Measurements from ENCODE around the gene RPS19BP1.
"Not testable (repeated sequence)": the region's sequence is repeated elsewhere in the genome, so short reads cannot be mapped to it uniquely, and the experiment has no call there.

The RPS19BP1 gene

DNA sequence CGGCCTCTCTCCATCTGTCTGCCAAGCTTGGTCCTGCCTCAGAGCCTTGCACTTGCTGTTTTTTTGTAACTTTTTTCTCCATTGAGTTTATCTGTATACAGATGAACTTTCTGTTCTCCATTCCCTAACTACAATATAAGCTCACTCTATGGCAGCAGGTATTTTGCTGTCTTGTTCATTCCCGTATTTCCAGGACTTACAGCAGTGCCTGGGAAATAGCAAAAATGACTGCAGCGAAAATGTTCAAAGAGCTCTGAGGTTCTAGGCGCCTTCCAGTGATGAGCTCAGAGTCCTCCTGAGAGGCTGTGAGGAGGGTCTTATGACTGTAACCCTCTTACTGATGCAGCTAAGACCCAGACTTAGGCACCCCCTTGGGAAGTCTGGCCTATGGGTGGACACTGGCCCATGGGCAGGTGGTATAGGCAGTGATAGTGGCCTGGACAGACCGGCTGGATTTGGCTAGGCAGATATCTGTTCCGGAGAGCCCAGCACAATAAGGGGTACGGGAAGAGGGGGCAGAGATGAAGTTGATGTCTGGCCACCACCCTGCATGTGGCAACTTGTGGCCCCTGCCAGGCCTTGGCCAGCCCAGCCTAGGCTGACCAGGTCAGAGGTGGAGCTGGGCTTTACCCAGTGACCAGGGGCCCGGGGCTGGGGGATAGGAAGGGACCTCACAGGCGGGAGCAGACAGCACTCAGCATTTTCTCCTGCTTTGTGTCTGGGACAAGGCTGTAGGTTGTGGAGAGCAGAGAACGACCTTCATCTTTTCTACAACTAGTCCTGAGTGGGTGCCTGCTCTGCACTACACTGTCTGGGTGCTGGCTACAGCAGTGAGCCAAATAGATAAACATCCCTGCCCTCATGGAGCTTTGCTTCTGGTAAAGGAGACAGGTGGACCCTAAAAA is 7.5 kb downstream of the RPS19BP1 start:
- peaks cover 79% of the 10 kb centered on the region for H4K20me1 ChIP-seq (ENCODE audit: insufficient read depth, low read length)
- no peak overlapping the region for H2AFZ ChIP-seq (ENCODE audit: low read depth, low read length)
- no peak overlapping the region for H3K9ac ChIP-seq (ENCODE audit: low read depth, low read length)
- H3K4me3 ChIP-seq (ENCODE audit: low read depth in 1 of 2, low read length in 2 of 2), result no peak overlapping the region
- H3K9me3 ChIP-seq (ENCODE audit: insufficient read depth, low read length, severe bottlenecking), result no peaks in the 10 kb centered on the region
- H3K79me2 ChIP-seq (ENCODE audit: insufficient read depth, low read length), result peaks cover 80% of the 10 kb centered on the region
- TF ChIP-seq CTCF (IDR thresholded peaks at IDR 0.05; ENCODE audit: borderline replicate concordance, extremely low read depth, low read length, poor library complexity, severe bottlenecking) (no peak), EZH2 (IDR thresholded peaks at IDR 0.05; ENCODE audit: borderline replicate concordance, low read depth, low read length, severe bottlenecking) (no peak)
- peak; percentile 31 for DNase-seq
- H3K4me2 ChIP-seq (ENCODE audit: insufficient read depth, low read length), result peak overlapping the region; percentile 46; the same call in 1 of the 2 replicates
- peaks cover 77% of the 10 kb centered on the region for H3K36me3 ChIP-seq (ENCODE audit: insufficient read depth, low read length)
- no peak; the same call in 2 of the 3 replicates for ATAC-seq (ENCODE audit: insufficient read depth, low read depth)
- peaks cover 53% of the 10 kb centered on the region for H3K4me1 ChIP-seq (ENCODE audit: insufficient read depth, low read length)
- 0 out of 2 replicates have a peak overlapping the region, but pooled peaks have one; percentile 12 for H3K27ac ChIP-seq (ENCODE audit: low read length)
- no peaks in the 10 kb centered on the region for H3K27me3 ChIP-seq (ENCODE audit: insufficient read depth, low read length, poor library complexity)

- Histone ChIP-seq H3K27me3 (ENCODE audit: insufficient read depth, low read length, poor library complexity) (no peaks in the 10 kb centered on the region), H3K4me2 (ENCODE audit: insufficient read depth, low read length) (peak overlapping the region; percentile 46), H3K4me3 (ENCODE audit: low read depth in 1 of 2, low read length in 2 of 2) (no peak overlapping the region), H3K9ac (ENCODE audit: low read depth, low read length) (no peak overlapping the region), H2AFZ (ENCODE audit: low read depth, low read length) (no peak overlapping the region), H4K20me1 (ENCODE audit: insufficient read depth, low read length) (peaks cover 72% of the 10 kb centered on the region), H3K4me1 (ENCODE audit: insufficient read depth, low read length) (peaks cover 45% of the 10 kb centered on the region), H3K27ac (ENCODE audit: low read length) (no peak overlapping the region), H3K36me3 (ENCODE audit: insufficient read depth, low read length) (peaks cover 69% of the 10 kb centered on the region), H3K9me3 (ENCODE audit: insufficient read depth, low read length, severe bottlenecking) (no peaks in the 10 kb centered on the region), H3K79me2 (ENCODE audit: insufficient read depth, low read length) (peaks cover 78% of the 10 kb centered on the region)
- TF ChIP-seq EZH2 (IDR thresholded peaks at IDR 0.05; ENCODE audit: borderline replicate concordance, low read depth, low read length, severe bottlenecking), result no peak
- TF ChIP-seq CTCF (IDR thresholded peaks at IDR 0.05; ENCODE audit: borderline replicate concordance, extremely low read depth, low read length, poor library complexity, severe bottlenecking), result no peak
- DNase-seq (peak; percentile 35), ATAC-seq (ENCODE audit: insufficient read depth, low read depth) (no peak)
These were observed 8.3 kb downstream of the RPS19BP1 start for GRCh38 chr22:39524089-39524752.

- Histone ChIP-seq H3K4me3 (ENCODE audit: low read depth in 1 of 2, low read length in 2 of 2) (peak overlapping the region in 1 of 2 experiments; percentile 95; a peak in 3 of 4 replicates), H4K20me1 (ENCODE audit: insufficient read depth, low read length) (peaks cover 58% of the 10 kb centered on the region), H3K27me3 (ENCODE audit: insufficient read depth, low read length, poor library complexity) (no peaks in the 10 kb centered on the region), H3K9ac (ENCODE audit: low read depth, low read length) (peak overlapping the region; percentile 100), H3K4me1 (ENCODE audit: insufficient read depth, low read length) (peaks cover 45% of the 10 kb centered on the region), H3K36me3 (ENCODE audit: insufficient read depth, low read length) (peaks cover 56% of the 10 kb centered on the region), H3K27ac (ENCODE audit: low read length) (no peak overlapping the region; the same call in 1 of the 2 replicates), H3K4me2 (ENCODE audit: insufficient read depth, low read length) (peak overlapping the region; percentile 74), H3K9me3 (ENCODE audit: insufficient read depth, low read length, severe bottlenecking) (no peaks in the 10 kb centered on the region), H3K79me2 (ENCODE audit: insufficient read depth, low read length) (peaks cover 78% of the 10 kb centered on the region), H2AFZ (ENCODE audit: low read depth, low read length) (no peak overlapping the region)
- DNase-seq (peak; percentile 42), ATAC-seq (ENCODE audit: insufficient read depth, low read depth) (no peak)
- TF ChIP-seq CTCF (IDR thresholded peaks at IDR 0.05; ENCODE audit: borderline replicate concordance, extremely low read depth, low read length, poor library complexity, severe bottlenecking) (no peak), EZH2 (IDR thresholded peaks at IDR 0.05; ENCODE audit: borderline replicate concordance, low read depth, low read length, severe bottlenecking) (no peak)
These were observed 9.8 kb downstream of the RPS19BP1 start for GRCh38 chr22:39522567-39523300.

DNA sequence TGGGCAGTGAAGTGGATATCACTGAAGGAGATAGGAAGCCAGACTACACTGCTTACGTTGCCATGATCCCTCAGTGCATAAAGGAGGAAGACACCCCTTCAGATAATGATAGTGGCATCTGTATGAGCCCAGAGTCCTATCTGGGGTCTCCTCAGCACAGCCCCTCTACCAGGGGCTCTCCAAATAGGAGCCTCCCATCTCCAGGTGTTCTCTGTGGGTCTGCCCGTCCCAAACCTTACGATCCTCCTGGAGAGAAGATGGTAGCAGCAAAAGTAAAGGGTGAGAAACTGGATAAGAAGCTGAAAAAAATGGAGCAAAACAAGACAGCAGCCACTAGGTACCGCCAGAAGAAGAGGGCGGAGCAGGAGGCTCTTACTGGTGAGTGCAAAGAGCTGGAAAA is 10.5 kb downstream of the RPS19BP1 start:
- H2AFZ ChIP-seq (ENCODE audit: low read depth, low read length); DNase-seq; ATAC-seq (ENCODE audit: insufficient read depth, low read depth); H3K27me3 ChIP-seq (ENCODE audit: insufficient read depth, low read length, poor library complexity); H3K9me3 ChIP-seq (ENCODE audit: insufficient read depth, low read length, severe bottlenecking): not testable (repeated sequence)
- H4K20me1 ChIP-seq (ENCODE audit: insufficient read depth, low read length), result peaks cover 53% of the 10 kb centered on the region
- H3K4me1 ChIP-seq (ENCODE audit: insufficient read depth, low read length), result peaks cover 49% of the 10 kb centered on the region
- H3K9ac ChIP-seq (ENCODE audit: low read depth, low read length), result peak overlapping the region; percentile 100
- peaks cover 55% of the 10 kb centered on the region for H3K36me3 ChIP-seq (ENCODE audit: insufficient read depth, low read length)
- H3K4me3 ChIP-seq (ENCODE audit: low read depth in 1 of 2, low read length in 2 of 2), result peak overlapping the region; percentile 93 to 95; a peak in 3 of 4 replicates
- H3K27ac ChIP-seq (ENCODE audit: low read length), result peak overlapping the region; percentile 98
- H3K79me2 ChIP-seq (ENCODE audit: insufficient read depth, low read length), result peaks cover 76% of the 10 kb centered on the region
- H3K4me2 ChIP-seq (ENCODE audit: insufficient read depth, low read length), result peak overlapping the region; percentile 74

All from DND-41 (cell line).